Adipocyte (in vitro differentiated cells): ENCODE data around the gene TMEM238.

Experiments
- DNase-seq: peaks from one replicate; pipeline ENCODE4 v3.0.0-alpha.2; 2015; ENCODE audit warnings: low read depth
- H3K27me3 ChIP-seq: replicated peaks from 2 replicates; pipeline ENCODE4 v1.7.0; 2013; ENCODE audit warnings: mild to moderate bottlenecking, low read length, moderate library complexity; ENCODE audit not compliant: control insufficient read depth, insufficient read depth
- H3K36me3 ChIP-seq: 2 replicates; pipeline ENCODE4 v1.7.0; 2013; ENCODE audit warnings: low read length, mild to moderate bottlenecking, moderate library complexity; ENCODE audit not compliant: control insufficient read depth, insufficient read depth, severe bottlenecking
- H3K4me1 ChIP-seq: 2 replicates; pipeline ENCODE4 v1.7.0; 2013; ENCODE audit warnings: mild to moderate bottlenecking, low read length, moderate library complexity; ENCODE audit not compliant: control insufficient read depth, insufficient read depth
- H3K4me3 ChIP-seq: 2 replicates; pipeline ENCODE4 v1.7.0; 2013; ENCODE audit warnings: mild to moderate bottlenecking, low read length, moderate library complexity
- H3K9ac ChIP-seq: 2 replicates; pipeline ENCODE4 v1.7.0; 2013; ENCODE audit warnings: mild to moderate bottlenecking, low read length, moderate library complexity
- H3K9me3 ChIP-seq: 2 replicates; pipeline ENCODE4 v1.7.0; 2013; ENCODE audit warnings: mild to moderate bottlenecking, low read length, moderate library complexity; ENCODE audit not compliant: control insufficient read depth

The TMEM238 gene

GRCh38 chr19:55350620-55351315 is 33.3 kb downstream of the TMEM238 start:
- Histone ChIP-seq H3K9me3 (no peaks in the 10 kb centered on the region), H3K36me3 (no peaks in the 10 kb centered on the region), H3K4me1 (peaks cover 8% of the 10 kb centered on the region), H3K4me3 (no peak overlapping the region), H3K27me3 (peaks cover 33% of the 10 kb centered on the region), H3K9ac (no peak overlapping the region)
- DNase-seq: no peak

- no peak overlapping the region for H3K4me3 ChIP-seq
- H3K27me3 ChIP-seq: peaks cover 28% of the 10 kb centered on the region
- H3K9me3 ChIP-seq: no peaks in the 10 kb centered on the region
- DNase-seq: no peak
- H3K4me1 ChIP-seq: peaks cover 15% of the 10 kb centered on the region
- peaks cover 4% of the 10 kb centered on the region for H3K36me3 ChIP-seq
- no peak overlapping the region for H3K9ac ChIP-seq
These were observed 35.6 kb downstream of the TMEM238 start for GRCh38 chr19:55348317-55349034.

- H3K27me3 ChIP-seq: peaks cover 18% of the 10 kb centered on the region
- H3K9ac ChIP-seq: no peak overlapping the region
- H3K36me3 ChIP-seq: peaks cover 13% of the 10 kb centered on the region
- DNase-seq: no peak
- H3K4me1 ChIP-seq: peaks cover 15% of the 10 kb centered on the region
- H3K4me3 ChIP-seq: no peak overlapping the region
- no peaks in the 10 kb centered on the region for H3K9me3 ChIP-seq
These were observed 36.6 kb downstream of the TMEM238 start for GRCh38 chr19:55347442-55348009.

- H3K9ac ChIP-seq: no peak overlapping the region
- peaks cover 13% of the 10 kb centered on the region for H3K36me3 ChIP-seq
- peaks cover 12% of the 10 kb centered on the region for H3K27me3 ChIP-seq
- peaks cover 15% of the 10 kb centered on the region for H3K4me1 ChIP-seq
- no peak for DNase-seq
- no peak overlapping the region for H3K4me3 ChIP-seq
- H3K9me3 ChIP-seq: no peaks in the 10 kb centered on the region
These were observed 37.2 kb downstream of the TMEM238 start for GRCh38 chr19:55346725-55347441.

GRCh38 chr19:55345818-55346724 is 38.0 kb downstream of the TMEM238 start:
- Histone ChIP-seq H3K9ac (peak overlapping the region; percentile 51), H3K4me1 (peaks cover 18% of the 10 kb centered on the region), H3K36me3 (peaks cover 13% of the 10 kb centered on the region), H3K4me3 (no peak overlapping the region), H3K27me3 (peaks cover 3% of the 10 kb centered on the region), H3K9me3 (no peaks in the 10 kb centered on the region)
- no peak for DNase-seq

- Histone ChIP-seq H3K4me1 (peaks cover 23% of the 10 kb centered on the region), H3K4me3 (no peak overlapping the region), H3K36me3 (peaks cover 13% of the 10 kb centered on the region), H3K9ac (peak overlapping the region; percentile 49), H3K27me3 (no peaks in the 10 kb centered on the region), H3K9me3 (no peaks in the 10 kb centered on the region)
- no peak for DNase-seq
These were observed 38.8 kb downstream of the TMEM238 start for GRCh38 chr19:55345101-55345817.

GRCh38 chr19:55344444-55344843 is 39.6 kb downstream of the TMEM238 start:
- Histone ChIP-seq H3K4me3 (no peak overlapping the region), H3K27me3 (no peaks in the 10 kb centered on the region), H3K9me3 (no peaks in the 10 kb centered on the region), H3K36me3 (peaks cover 13% of the 10 kb centered on the region), H3K9ac (no peak overlapping the region), H3K4me1 (peaks cover 26% of the 10 kb centered on the region)
- no peak for DNase-seq

- H3K4me3 ChIP-seq: peak overlapping the region; percentile 16
- H3K9me3 ChIP-seq: no peaks in the 10 kb centered on the region
- H3K4me1 ChIP-seq: peaks cover 32% of the 10 kb centered on the region
- H3K9ac ChIP-seq: no peak overlapping the region
- peaks cover 13% of the 10 kb centered on the region for H3K36me3 ChIP-seq
- H3K27me3 ChIP-seq: peaks cover 6% of the 10 kb centered on the region
- no peak for DNase-seq
These were observed 42.2 kb downstream of the TMEM238 start for GRCh38 chr19:55341595-55342531.

- Histone ChIP-seq H3K4me1 (peaks cover 28% of the 10 kb centered on the region), H3K9ac (peak overlapping the region; percentile 94), H3K9me3 (no peaks in the 10 kb centered on the region), H3K27me3 (peaks cover 9% of the 10 kb centered on the region), H3K36me3 (peaks cover 13% of the 10 kb centered on the region), H3K4me3 (peak overlapping the region; percentile 92)
- DNase-seq: peak; percentile 64
These were observed 42.9 kb downstream of the TMEM238 start for GRCh38 chr19:55341171-55341588.
